Activated B cell treated with CpG ODN at 0.5 μM for 24 hours (primary cell): ENCODE data around the gene HOXD9. TPM values are rescaled to one million over a fixed set of nuclear protein-coding genes. Genes with fewer than 3 reads are reported as not detected.

Experiments used
- ATAC-seq: fragments of 200-7000 bp; cut with Tn5 transposase; one replicate; pipeline ENCODE4 v1.10.0; 2021; ENCODE audit warnings: low read depth, mild to moderate bottlenecking, moderate library complexity
- CTCF ChIA-PET: fragments of 350-600 bp; sonication (Branson Sonifier 250); formaldehyde crosslinking; loops from one replicate; lab custom pipeline; 2021; ENCODE audit warnings: antibody characterized with exemption; lab: Charles Lee
- POLR2A ChIA-PET: fragments of 350-600 bp; sonication (Branson Sonifier 250); formaldehyde crosslinking; loops from one replicate; lab custom pipeline; 2021; ENCODE audit warnings: antibody characterized with exemption; lab: Charles Lee
- DNase-seq: peaks from one replicate; pipeline ENCODE4 v3.0.0; 2022
- H3K27ac Mint-ChIP-seq: one replicate; pipeline ENCODE4 v1.8.0; 2020; ENCODE audit warnings: mixed read lengths
- H3K27me3 Mint-ChIP-seq: one replicate; pipeline ENCODE4 v1.8.0; 2021; ENCODE audit warnings: mixed read lengths
- H3K36me3 Mint-ChIP-seq: one replicate; pipeline ENCODE4 v1.8.0; 2021; ENCODE audit warnings: low read depth, mixed read lengths
- H3K4me1 Mint-ChIP-seq: one replicate; pipeline ENCODE4 v1.8.0; 2021; ENCODE audit warnings: mixed read lengths
- H3K4me3 Mint-ChIP-seq: one replicate; pipeline ENCODE4 v1.8.0; 2020; ENCODE audit warnings: mild to moderate bottlenecking, mixed read lengths
- H3K9me3 Mint-ChIP-seq: one replicate; pipeline ENCODE4 v1.8.0; 2020; ENCODE audit warnings: mixed read lengths
- CTCF ChIP-seq: fragments of 200-600 bp; IDR thresholded peaks from one replicate; pipeline ENCODE4 v1.8.0; 2022; ENCODE audit warnings: antibody characterized with exemption, mild to moderate bottlenecking
- intact Hi-C: fragments of 100-400 bp; cut with micrococcal nuclease; formaldehyde crosslinking; loops from one replicate; pipeline ENCODE4 v1.15.1; 2024
- total RNA-seq: library from RNA; stranded (reverse); gene quantifications from 2 replicates; pipeline ENCODE4 v1.2.3, GENCODE V29; 2022

Gene HOXD9
- total RNA-seq, 1 donor from 2014 or later, result not detected

GRCh38 chr2:176124110-176124946, 1.8 kb downstream of the HOXD9 start:
- TF ChIP-seq CTCF, result no peak
- Mint-ChIP-seq H3K27me3 (peaks cover 68% of the 10 kb centered on the region), H3K4me1 (peaks cover 22% of the 10 kb centered on the region), H3K9me3 (no peaks in the 10 kb centered on the region), H3K36me3 (no peaks in the 10 kb centered on the region), H3K4me3 (no peak overlapping the region), H3K27ac (no peak overlapping the region)
- intact Hi-C loops, result no loop called here
- DNase-seq, result no peak
- POLR2A ChIA-PET, result no interaction called here
- CTCF ChIA-PET, result interaction anchor here (0.7 to 4.7 kb wide), 4 partner anchors 513 to 1024 kb away, joined by 3 to 94 read pairs (median 27); no protein-coding TSS in a partner anchor
- ATAC-seq, result no peak

GRCh38 chr2:176124947-176125771, 2.6 kb downstream of the HOXD9 start:
- DNase-seq (no peak), ATAC-seq (no peak)
- Mint-ChIP-seq H3K4me3 (no peak overlapping the region), H3K9me3 (no peaks in the 10 kb centered on the region), H3K36me3 (no peaks in the 10 kb centered on the region), H3K4me1 (peaks cover 22% of the 10 kb centered on the region), H3K27ac (no peak overlapping the region), H3K27me3 (peaks cover 62% of the 10 kb centered on the region)
- no peak for TF ChIP-seq CTCF
- ChIA-PET POLR2A (no interaction called here), CTCF (interaction anchor here (3.5 to 4.7 kb wide), 4 partner anchors 330 to 1023 kb away, joined by 24 to 94 read pairs (median 57); no protein-coding TSS in a partner anchor)
- intact Hi-C loops, result loop anchor here (5.0 kb wide), 1 partner anchor 1292 kb away; no protein-coding TSS in a partner anchor

- ATAC-seq (no peak), DNase-seq (no peak)
- POLR2A ChIA-PET, result no interaction called here
- intact Hi-C loops, result loop anchor here (2.0 to 5.0 kb wide), 2 partner anchors 37 to 1292 kb away; no protein-coding TSS in a partner anchor
- Mint-ChIP-seq H3K27me3 (peaks cover 57% of the 10 kb centered on the region), H3K36me3 (no peaks in the 10 kb centered on the region), H3K9me3 (no peaks in the 10 kb centered on the region), H3K4me1 (peaks cover 24% of the 10 kb centered on the region), H3K27ac (no peak overlapping the region), H3K4me3 (no peak overlapping the region)
- no peak for TF ChIP-seq CTCF
- CTCF ChIA-PET, result interaction anchor here (3.5 to 4.7 kb wide), 4 partner anchors 329 to 1023 kb away, joined by 24 to 94 read pairs (median 57); no protein-coding TSS in a partner anchor
Measured at GRCh38 chr2:176125772-176126054, 3.2 kb downstream of the HOXD9 start.

GRCh38 chr2:176126929-176127773, 4.6 kb downstream of the HOXD9 start:
- ChIA-PET CTCF (interaction anchor here (0.5 to 4.7 kb wide), 26 partner anchors 9 to 1193 kb away, joined by 3 to 94 read pairs (median 4); no protein-coding TSS in a partner anchor), POLR2A (no interaction called here)
- Mint-ChIP-seq H3K4me3 (no peak overlapping the region), H3K9me3 (no peaks in the 10 kb centered on the region), H3K4me1 (peaks cover 32% of the 10 kb centered on the region), H3K36me3 (no peaks in the 10 kb centered on the region), H3K27me3 (peaks cover 63% of the 10 kb centered on the region), H3K27ac (no peak overlapping the region)
- intact Hi-C loops, result loop anchor here (1.0 to 5.0 kb wide), 9 partner anchors 36 to 1290 kb away; no protein-coding TSS in a partner anchor
- peak; percentile 42 for DNase-seq
- no peak for ATAC-seq
- peak; percentile 61 for TF ChIP-seq CTCF
